OCI-LY3 (cell line): ENCODE results near the gene SPDYC.

Experiments used
- EZH2phosphoT487 ChIP-seq: fragments of 200-600 bp; shearing (Covaris generic); IDR thresholded peaks from 2 replicates; pipeline ENCODE4 v1.6.1; 2018; ENCODE audit warnings: antibody characterized with exemption, mixed run types, low read depth
- TF ChIP-seq, protein P1 (sequence below): fragments of 200-600, 300-600 bp; sonication (generic); IDR thresholded peaks from 2 replicates; pipeline ENCODE4 v1.5.1; 2014; ENCODE audit warnings: antibody characterized with exemption, low read length, low read depth

GRCh38 chr11:65216830-65217229 is 46.8 kb downstream of the SPDYC start:
- no peak for TF ChIP-seq EZH2phosphoT487
- TF ChIP-seq, protein P1, sequence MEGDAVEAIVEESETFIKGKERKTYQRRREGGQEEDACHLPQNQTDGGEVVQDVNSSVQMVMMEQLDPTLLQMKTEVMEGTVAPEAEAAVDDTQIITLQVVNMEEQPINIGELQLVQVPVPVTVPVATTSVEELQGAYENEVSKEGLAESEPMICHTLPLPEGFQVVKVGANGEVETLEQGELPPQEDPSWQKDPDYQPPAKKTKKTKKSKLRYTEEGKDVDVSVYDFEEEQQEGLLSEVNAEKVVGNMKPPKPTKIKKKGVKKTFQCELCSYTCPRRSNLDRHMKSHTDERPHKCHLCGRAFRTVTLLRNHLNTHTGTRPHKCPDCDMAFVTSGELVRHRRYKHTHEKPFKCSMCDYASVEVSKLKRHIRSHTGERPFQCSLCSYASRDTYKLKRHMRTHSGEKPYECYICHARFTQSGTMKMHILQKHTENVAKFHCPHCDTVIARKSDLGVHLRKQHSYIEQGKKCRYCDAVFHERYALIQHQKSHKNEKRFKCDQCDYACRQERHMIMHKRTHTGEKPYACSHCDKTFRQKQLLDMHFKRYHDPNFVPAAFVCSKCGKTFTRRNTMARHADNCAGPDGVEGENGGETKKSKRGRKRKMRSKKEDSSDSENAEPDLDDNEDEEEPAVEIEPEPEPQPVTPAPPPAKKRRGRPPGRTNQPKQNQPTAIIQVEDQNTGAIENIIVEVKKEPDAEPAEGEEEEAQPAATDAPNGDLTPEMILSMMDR = no peak
